Effector memory CD8-positive, alpha-beta T cell (primary cell): ENCODE data around the gene PZP.

Experiments used
- ATAC-seq: fragments of 150-1000 bp; cut with Tn5 transposase; replicated peaks from 2 replicates; pipeline ENCODE4 v1.10.0; 2021; ENCODE audit warnings: mild to moderate bottlenecking, moderate library complexity
- DNase-seq, 3 experiments: peaks; one replicate each; pipeline ENCODE4 v3.0.0; 2021
- H3K27ac Mint-ChIP-seq, 2 donors: one replicate each; pipeline ENCODE4 v1.8.0; 2022; ENCODE audit warnings: mild to moderate bottlenecking in 2 of 2, mixed read lengths in 2 of 2, moderate library complexity in 2 of 2
- H3K27me3 Mint-ChIP-seq, 2 donors: one replicate each; pipeline ENCODE4 v1.8.0; 2022; ENCODE audit warnings: mixed read lengths in 2 of 2
- H3K36me3 Mint-ChIP-seq: one replicate; pipeline ENCODE4 v1.8.0; 2022; ENCODE audit warnings: mild to moderate bottlenecking, moderate library complexity, mixed read lengths; ENCODE audit not compliant: insufficient read depth
- H3K4me1 Mint-ChIP-seq, 2 donors: one replicate each; pipeline ENCODE4 v1.8.0; 2022; ENCODE audit warnings: low read depth in 2 of 2, mixed read lengths in 2 of 2
- H3K4me3 Mint-ChIP-seq, 2 donors: one replicate each; pipeline ENCODE4 v1.8.0; 2022; ENCODE audit warnings: mild to moderate bottlenecking in 2 of 2, mixed read lengths in 2 of 2, moderate library complexity in 2 of 2
- H3K9me3 Mint-ChIP-seq, 2 donors: one replicate each; pipeline ENCODE4 v1.8.0; 2022; ENCODE audit warnings: mixed read lengths in 2 of 2

Gene PZP

GRCh38 chr12:9101018-9101687 is 107.0 kb downstream of the PZP start:
- H3K4me3 Mint-ChIP-seq: no peak overlapping the region
- H3K9me3 Mint-ChIP-seq: no peaks in the 10 kb centered on the region
- DNase-seq: no peak
- H3K36me3 Mint-ChIP-seq: peaks cover 32% of the 10 kb centered on the region
- no peak overlapping the region for H3K27ac Mint-ChIP-seq
- no peak for ATAC-seq
- peaks cover 6 to 26% of the 10 kb centered on the region in 2 donors for H3K4me1 Mint-ChIP-seq
- no peaks in the 10 kb centered on the region for H3K27me3 Mint-ChIP-seq

GRCh38 chr12:9099552-9100190 is 108.5 kb downstream of the PZP start:
- H3K4me3 Mint-ChIP-seq: no peak overlapping the region
- peaks cover 6 to 23% of the 10 kb centered on the region in 2 donors for H3K4me1 Mint-ChIP-seq
- DNase-seq (no peak), ATAC-seq (no peak)
- peaks cover 32% of the 10 kb centered on the region for H3K36me3 Mint-ChIP-seq
- H3K27me3 Mint-ChIP-seq: no peaks in the 10 kb centered on the region
- H3K9me3 Mint-ChIP-seq: no peaks in the 10 kb centered on the region
- no peak overlapping the region for H3K27ac Mint-ChIP-seq
